ENCODE measurements around the gene OR4P4.

OR4P4 gene

DNA sequence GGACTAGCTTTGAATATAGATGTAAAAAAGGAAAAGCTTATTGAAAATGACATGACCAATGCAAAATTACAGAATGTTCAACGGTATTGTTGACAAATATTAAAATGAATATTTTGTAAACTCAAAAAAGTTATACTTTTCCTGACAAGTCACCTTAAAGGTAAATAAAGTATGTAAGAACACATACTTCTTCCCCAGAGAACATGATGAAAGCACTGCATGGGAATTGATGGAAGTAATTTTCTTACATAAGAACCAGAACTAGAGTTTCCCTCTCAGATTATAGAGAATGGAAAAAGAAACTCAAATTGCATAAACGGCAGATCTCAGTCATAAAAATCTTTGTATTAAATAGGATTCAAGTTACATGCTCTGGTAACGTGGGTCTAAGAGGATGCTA lies at the start of gene OR4P4:
Gene OR4P4 (plus strand): TSS at position 301 of the 400 bp plus-strand sequence.
- DNase-seq (ENCODE audit: low read depth in 2 of 2) = no peak

DNA sequence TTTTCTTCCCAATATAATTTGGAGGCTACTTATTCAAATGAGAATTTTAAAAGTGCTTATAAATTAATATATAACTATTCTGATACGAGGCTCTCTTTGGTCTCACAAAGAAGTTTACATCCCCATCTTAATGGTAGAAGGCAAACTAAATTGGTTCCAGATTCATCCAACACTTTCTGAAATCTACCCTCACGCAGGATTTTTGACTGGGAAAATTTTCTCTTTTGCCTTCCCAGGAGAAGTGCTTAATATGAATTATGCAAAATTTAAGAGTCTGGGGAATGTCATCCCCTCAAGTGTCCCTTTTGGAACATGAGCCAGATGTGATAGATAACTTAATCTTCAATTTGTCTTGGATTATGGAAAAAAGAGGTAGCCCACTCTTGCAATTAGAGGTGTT lies 27.4 kb upstream of the OR4P4 start, which contains the start of gene OR4C11:
Gene OR4C11 (minus strand): TSS at position 101 of the 400 bp plus-strand sequence. CDS start 3,272 bp downstream, outside the sequence.
- no peak for DNase-seq (ENCODE audit: low read depth in 2 of 2)

DNA sequence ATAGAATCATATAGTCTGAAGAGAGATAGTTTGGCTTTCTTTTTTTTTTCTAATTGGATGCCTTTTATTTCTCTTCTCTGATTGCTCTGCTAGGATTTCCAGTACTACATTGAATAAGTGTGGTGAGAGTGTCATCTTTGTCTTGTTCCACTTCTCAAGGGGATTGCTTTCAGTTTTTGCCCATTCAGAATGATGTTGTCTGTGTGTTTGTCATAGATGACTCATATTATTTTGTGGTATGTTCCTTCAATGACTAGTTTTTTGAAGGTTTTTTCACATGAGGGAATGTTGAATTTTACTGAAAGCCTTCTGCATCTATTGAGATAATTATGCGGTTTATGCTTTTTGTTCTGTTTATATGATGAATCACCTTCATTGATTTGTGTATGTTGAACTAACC lies 10.4 kb upstream of the OR4P4 start:
- DNase-seq (ENCODE audit: low read depth in 2 of 2) = no peak

DNA sequence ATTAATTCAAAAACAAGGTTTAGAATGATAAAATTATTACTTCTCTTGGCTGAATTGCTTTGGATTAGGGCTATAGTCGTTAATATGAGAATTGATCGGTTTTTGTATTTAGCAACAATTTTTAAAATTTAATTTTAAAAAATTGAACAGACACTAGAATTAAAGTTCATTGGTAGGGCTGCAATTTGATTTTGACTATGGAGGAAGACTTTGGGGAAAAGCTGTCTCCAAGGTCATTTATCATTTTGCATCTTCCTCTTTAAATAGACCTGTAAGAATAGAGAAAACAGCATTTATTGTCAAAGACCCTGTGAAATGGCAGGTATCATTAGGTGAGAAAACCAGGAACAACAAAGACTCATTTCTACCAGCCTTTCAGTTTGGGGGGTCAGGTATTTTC lies 13.1 kb downstream of the OR4P4 start, which contains the start of gene OR4S2:
Gene OR4S2 (plus strand): TSS at position 301 of the 400 bp plus-strand sequence. CDS start 2,577 bp downstream, outside the sequence.
- DNase-seq (ENCODE audit: low read depth in 2 of 2) = no peak

DNA sequence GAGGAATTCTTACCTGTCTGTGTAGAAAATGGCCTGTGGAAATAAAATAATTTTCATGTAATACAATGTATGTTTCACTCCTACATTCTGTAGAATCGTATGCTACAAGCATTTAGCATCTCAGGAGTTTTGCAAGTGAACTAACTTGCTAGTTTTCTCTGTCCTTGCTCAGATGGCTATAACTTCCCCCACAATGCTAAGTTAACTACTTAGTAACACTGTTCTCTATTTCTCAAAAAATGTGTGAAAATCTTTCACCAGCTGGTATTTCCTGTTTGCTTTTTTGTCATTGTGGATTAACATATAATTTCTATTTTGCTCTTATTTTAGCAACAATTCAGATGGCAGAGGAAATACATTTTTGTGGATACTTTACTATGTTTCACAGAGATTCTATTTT lies 17.6 kb downstream of the OR4P4 start:
- no peak for DNase-seq (ENCODE audit: low read depth in 2 of 2)

DNA sequence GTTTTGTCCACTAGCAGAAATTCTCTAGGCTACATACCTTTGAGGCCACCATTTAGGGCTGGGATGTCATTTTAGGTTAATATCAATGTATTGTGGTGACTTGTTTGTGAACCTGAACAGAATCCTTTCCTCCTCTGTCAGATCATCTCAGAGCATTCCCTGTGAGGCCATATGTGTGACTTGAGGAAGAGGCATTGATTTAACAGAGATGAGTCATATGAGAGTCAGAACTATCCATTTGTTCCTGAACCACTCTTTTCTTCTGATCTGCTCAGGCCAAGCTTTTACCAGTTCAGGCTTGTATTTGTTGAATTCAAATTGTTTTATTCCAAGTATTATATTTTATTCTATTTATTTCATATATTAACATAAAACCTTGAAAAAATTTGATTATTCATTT lies 20.2 kb downstream of the OR4P4 start:
- no peak for DNase-seq (ENCODE audit: low read depth in 2 of 2)

DNA sequence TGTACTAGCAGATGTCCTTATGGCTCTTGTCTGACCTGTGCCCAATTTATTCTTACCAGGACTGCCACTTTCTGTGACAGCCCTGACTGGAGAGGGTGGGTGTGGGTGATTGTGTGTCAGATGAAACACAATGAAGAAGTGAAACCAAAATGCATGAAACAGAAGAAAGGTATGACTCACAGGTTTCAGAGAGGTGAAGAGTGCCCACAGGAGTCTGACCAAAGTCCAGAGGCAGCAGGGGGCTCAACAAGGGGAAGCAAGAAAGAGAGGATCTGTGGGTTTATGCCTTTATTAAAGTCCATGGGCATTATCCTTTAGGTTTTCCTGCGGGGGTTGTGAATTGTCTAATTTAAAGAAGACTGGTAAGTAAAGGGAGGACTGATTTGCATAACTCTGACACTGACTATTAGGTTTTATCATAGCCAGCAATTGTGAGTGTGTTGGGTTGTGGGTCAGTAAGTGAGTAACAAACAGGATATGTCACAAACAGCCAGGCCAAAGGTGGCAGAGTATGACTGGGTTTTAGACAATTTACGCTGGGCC lies 23.2 kb downstream of the OR4P4 start:
- no peak for DNase-seq (ENCODE audit: low read depth in 2 of 2)

DNA sequence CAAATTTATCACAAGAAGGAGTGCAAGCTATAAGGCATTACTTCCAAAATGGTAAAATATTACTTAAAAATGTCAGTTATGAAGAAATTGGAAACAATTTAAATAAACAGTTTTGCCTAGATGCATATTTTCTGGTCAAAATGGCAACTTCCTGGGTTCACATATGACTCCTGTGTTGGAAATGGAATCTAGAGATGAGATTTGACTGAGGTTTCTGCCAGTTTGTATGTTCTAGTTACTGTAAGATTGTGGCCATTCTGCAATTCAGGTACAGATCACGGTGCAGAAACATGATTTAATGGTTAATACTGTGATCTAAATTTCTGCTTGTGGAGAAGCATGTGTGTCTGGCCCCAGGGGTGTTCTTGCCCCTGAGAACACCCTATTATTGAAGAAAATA lies 23.7 kb downstream of the OR4P4 start:
- no peak for DNase-seq (ENCODE audit: low read depth in 2 of 2)

DNA sequence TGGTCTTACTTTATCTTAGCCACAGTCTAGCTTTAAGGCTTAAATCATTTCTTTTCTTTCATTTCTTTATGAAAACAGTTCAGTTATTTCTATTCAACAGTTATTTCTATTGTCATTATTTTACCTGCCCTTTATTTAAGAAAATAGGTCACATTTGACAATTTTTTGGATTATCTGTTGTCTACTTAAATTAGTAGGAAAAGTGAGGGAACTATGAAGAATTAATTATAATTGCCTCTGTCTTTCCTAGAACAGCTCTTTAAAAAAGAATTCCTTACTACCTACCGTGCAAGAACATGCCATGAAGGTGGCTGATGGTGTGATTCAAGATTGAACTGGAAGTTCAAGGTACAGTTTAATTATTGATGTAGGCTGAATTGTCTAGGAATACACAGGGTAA lies 27.0 kb downstream of the OR4P4 start, which contains the start of gene OR4C6:
Gene OR4C6 (plus strand): TSS at position 301 of the 400 bp plus-strand sequence. CDS start 2,966 bp downstream, outside the sequence.
- DNase-seq (ENCODE audit: low read depth in 2 of 2) = no peak

DNA sequence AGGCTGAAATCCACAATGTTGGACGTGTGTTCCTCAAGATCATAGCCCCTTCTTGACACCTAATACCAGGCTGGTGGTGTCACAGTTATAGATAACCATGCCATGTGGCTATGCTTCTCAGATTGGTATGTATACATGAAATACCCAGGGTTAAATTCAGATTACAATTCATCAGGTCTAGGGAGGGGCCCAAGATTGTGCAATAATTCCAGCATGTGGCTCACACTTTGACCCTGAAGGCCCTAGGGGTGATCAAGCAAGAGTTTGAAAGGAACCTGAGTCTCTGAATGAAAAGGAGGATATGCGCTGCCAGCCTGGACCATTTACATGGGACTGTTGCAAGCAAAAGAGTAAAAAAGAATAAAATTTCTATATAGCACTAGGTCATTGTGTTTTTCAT lies 34.5 kb downstream of the OR4P4 start:
- no peak for DNase-seq (ENCODE audit: low read depth in 2 of 2)

DNA sequence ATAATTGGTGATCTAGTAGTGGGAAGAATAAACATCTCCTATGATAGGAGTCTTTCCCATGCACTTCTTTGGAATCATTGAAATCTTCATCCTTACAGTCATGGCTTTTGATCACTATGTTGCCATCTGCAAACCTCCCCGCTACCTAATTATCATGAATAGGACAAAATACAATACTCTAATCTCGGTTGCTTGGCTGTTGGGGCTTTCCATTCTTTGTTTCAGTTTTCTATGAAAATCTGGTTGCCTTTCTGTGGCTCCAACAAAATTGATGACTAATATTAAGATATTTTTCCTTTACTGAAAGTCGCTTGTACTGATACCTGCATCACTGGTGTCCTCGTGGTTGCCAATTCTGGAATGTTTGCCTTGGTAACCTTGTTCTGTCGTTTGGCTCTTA lies 38.9 kb downstream of the OR4P4 start:
- DNase-seq (ENCODE audit: low read depth in 2 of 2) = no peak

All from fibroblast of skin of left quadriceps (primary cell).